Motor neuron (in vitro differentiated cells): Measurements from ENCODE around the gene LIPC. TPM values are rescaled to one million over a fixed set of nuclear protein-coding genes. Genes with fewer than 3 reads are reported as not detected.
A peak's percentile ranks its signal among the peaks of the same experiment; 100 is the strongest.

Source experiments
- ATAC-seq, 8 experiments: fragments of 200-7000 bp; cut with Tn5 transposase; replicated peaks in 6 of 8; 2 replicates each; pipeline ENCODE4 v1.8.0; 2021; ENCODE audit warnings: mild to moderate bottlenecking in 8 of 8, moderate library complexity in 8 of 8
- H3K27ac ChIP-seq, 2 donors: fragments of 250-450 bp; sonication (Bioruptor Pico); 2 replicates each; pipeline ENCODE4 v1.9.0; 2021; ENCODE audit warnings: antibody characterized with exemption in 2 of 2, mild to moderate bottlenecking in 2 of 2, moderate library complexity in 1 of 2
- H3K4me1 ChIP-seq, 2 donors: fragments of 250-450 bp; sonication (Bioruptor Pico); replicated peaks in 1 of 2; 2 replicates each; pipeline ENCODE4 v1.6.1; 2021; ENCODE audit warnings: antibody characterized with exemption in 2 of 2, mild to moderate bottlenecking in 2 of 2, moderate library complexity in 1 of 2
- H3K4me3 ChIP-seq, 5 donors: fragments of 250-450 bp; sonication (Bioruptor Pico); 2 replicates each; pipeline ENCODE4 v1.9.0; 2021; ENCODE audit warnings: antibody characterized with exemption in 5 of 5, mild to moderate bottlenecking in 5 of 5, moderate library complexity in 4 of 5
- WGBS, 10 experiments: fragments of 450-650 bp; shearing (Covaris generic); methylation state at CpG; one replicate each; pipeline ENCODE4 v1.0.0; 2022; 5-methylcytosine and 5-hydroxymethylcytosine counted together
- in situ Hi-C, 9 experiments: fragments of 400-800 bp; cut with MboI; loops; one replicate each; pipeline ENCODE4 v1.15.0; 2021; ENCODE audit warnings: low sequenced_read_pairs in 9 of 9, low pct_unique_long_range_greater_than_20kb in 2 of 9; ENCODE audit not compliant: unreplicated experiment in 9 of 9
- total RNA-seq, 8 experiments: library from RNA; unstranded; fragments of 300-600 nt; gene quantifications; 2 replicates each; pipeline versions ENCODE4 v1.2.3 to v1.2.4, GENCODE V29; 2022

Gene LIPC
- total RNA-seq, 8 experiments from 2014 or later = 0.14 to 5.0 (median 0.47) TPM; not detected in 5

DNA sequence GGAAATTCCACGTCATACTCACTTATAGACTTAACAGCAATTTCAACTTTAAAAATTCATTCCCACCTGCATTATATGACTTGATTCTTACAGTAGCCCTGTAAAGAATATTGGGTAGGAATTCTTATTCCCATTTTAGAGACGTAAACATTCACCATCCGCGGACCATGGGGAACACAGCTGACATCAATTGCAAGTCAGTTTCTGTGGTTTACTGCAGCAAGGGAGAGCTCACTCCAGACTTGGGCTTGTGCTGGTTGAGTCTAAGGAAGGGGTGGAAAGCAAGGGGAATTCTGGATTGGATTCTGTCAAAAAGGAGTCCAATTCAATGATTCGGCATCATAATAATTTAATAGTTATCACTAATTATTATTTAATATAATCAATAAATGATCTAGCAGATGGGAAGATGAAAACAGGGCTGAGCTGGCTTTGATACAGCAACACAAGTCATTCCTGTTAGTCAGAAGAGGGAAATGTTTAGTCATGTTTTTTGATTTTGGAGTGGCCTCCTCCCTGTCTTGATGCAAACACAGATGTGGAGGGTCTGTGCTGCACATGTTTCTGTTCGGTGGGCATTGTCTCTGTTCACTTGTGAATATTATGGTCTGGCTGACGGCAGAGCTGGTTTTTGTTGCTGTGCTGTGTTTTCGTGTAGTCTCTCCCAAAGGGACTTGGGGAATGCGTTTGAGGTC is 9.7 kb downstream of the LIPC start:
- Histone ChIP-seq H3K4me3 (no peak overlapping the region), H3K4me1 (peaks cover 3 to 5% of the 10 kb centered on the region in 2 donors), H3K27ac (no peak overlapping the region)
- in situ Hi-C loops = no loop called here
- peak in 3 of 8 experiments; percentile 52 to 65 (median 60) for ATAC-seq
- WGBS, 10 experiments = 11 to 100% (median 83%) methylated on average over 1 to 7 of the region's 9 CpGs; no CpG with 5 or more reads in 1 of the 10 experiments

DNA sequence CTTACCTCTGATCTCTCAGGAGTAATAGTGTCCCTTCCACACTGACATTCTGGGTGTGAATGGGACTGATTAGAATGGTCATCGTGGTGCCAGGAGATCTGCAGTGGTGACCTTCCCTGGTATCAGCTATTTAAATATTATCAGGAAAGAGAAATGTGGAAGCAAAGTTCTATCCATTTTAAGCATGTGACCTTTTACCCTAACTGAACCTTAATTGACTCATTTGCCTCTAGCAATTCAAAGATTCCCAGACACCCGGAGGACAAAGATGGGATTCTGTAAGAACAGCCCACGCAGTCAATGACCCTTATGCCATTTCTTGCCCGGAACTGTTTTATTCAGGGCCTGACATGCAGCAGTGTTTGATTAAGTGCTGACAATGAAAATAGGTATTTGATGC is 10.3 kb downstream of the LIPC start:
- H3K4me3 ChIP-seq = no peak overlapping the region
- no peak overlapping the region for H3K27ac ChIP-seq
- H3K4me1 ChIP-seq = peaks cover 3 to 5% of the 10 kb centered on the region in 2 donors
- 0 to 74% (median 36%) methylated on average over 1 to 4 of the region's 4 CpGs; no CpG with 5 or more reads in 2 of the 10 experiments for WGBS, 10 experiments
- ATAC-seq = peak in 2 of 8 experiments; percentile 3 to 11
- in situ Hi-C loops = no loop called here

GRCh38 chr15:58443308-58443707 is 11.5 kb downstream of the LIPC start:
- in situ Hi-C loops = no loop called here
- Histone ChIP-seq H3K4me3 (no peak overlapping the region), H3K4me1 (peaks cover 3 to 5% of the 10 kb centered on the region in 2 donors), H3K27ac (no peak overlapping the region)
- no peak for ATAC-seq
- 80 to 100% (median 90%) methylated on average over 1 to 2 of the region's 4 CpGs; no CpG with 5 or more reads in 6 of the 10 experiments for WGBS, 10 experiments

DNA sequence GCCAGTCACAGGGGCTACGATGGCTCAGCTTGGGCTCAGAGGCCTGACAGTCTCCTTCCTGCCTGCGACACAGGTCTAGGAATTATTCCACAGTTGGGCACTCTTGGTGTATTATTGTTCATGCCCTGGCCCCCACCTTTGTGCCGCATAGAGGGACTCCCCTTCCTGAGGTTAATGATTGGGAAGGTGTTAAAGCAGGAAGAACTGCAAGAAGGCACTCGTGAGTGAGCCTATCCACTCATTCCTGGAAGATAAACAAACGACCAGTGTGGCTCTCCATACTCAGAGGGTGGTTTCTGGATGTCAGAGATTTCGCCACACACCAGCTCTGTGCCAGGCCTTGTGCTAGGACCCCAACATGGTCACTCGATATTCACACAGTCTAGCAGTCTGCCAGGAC is 12.3 kb downstream of the LIPC start:
- no peak for ATAC-seq
- in situ Hi-C loops = no loop called here
- Histone ChIP-seq H3K4me3 (no peak overlapping the region), H3K4me1 (peaks cover 3 to 5% of the 10 kb centered on the region in 2 donors), H3K27ac (no peak overlapping the region)
- 40 to 100% (median 78%) methylated on average over 1 to 4 of the region's 7 CpGs; no CpG with 5 or more reads in 4 of the 10 experiments for WGBS, 10 experiments

DNA sequence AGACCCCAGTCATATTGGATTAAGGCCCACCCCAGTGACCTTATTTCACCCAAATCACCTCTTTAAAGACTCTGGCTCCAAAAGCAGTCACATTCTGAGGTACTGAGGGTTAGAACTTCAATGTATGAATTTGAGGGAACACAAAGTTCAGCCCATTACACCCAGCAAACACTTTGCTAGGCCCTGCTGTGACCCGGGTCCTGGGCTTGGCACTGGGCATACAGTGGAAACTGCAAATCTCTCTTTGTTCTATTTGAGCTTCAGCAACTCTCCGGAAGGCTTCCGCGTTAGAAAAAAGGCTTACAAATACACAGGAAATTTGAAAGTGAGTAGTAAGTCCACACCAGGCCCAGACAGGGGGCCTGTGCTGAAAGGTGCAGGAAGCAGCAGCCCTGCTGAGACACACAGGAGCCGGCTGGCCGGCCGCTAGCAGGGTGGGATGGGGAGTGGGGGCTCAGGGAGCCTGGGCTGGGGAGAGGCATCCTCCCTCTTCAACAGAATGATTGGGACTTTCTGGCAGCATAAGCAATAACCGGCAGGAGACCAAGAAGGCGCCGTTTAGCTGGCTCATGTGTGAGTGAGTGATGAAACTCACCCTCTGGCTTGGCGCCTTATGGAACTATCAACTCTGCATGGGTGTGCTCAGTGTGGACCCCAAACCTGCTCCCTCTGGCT is 13.0 kb downstream of the LIPC start:
- Histone ChIP-seq H3K4me3 (no peak overlapping the region), H3K4me1 (peaks cover 3 to 5% of the 10 kb centered on the region in 2 donors), H3K27ac (no peak overlapping the region)
- in situ Hi-C loops = no loop called here
- peak in 2 of 8 experiments; percentile 7 to 24 for ATAC-seq
- 60 to 100% (median 100%) methylated on average over 1 to 7 of the region's 11 CpGs; no CpG with 5 or more reads in 5 of the 10 experiments for WGBS, 10 experiments

DNA sequence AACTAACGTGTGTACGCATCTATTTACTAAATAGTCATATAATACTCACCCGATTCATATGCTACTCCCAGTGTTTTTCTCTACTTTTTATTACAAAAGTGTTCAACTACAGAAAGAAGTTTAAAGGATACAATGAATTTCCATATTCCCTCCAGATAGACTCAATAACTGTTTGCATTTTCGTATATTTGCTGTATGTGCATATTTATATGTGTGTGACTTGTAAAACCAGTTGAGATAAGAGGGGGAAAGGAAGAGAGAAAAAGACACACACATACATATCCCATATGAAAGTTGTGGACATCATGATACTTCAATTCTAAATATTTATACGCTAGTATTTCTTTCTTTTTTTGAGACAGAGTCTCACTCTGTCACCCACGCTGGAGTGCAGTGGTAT is 14.1 kb downstream of the LIPC start:
- H3K4me3 ChIP-seq = no peak overlapping the region
- WGBS, 10 experiments = 25 to 94% (median 75%) methylated on average over 1 to 6 of the region's 6 CpGs; no CpG with 5 or more reads in 1 of the 10 experiments
- peaks cover 3 to 5% of the 10 kb centered on the region in 2 donors for H3K4me1 ChIP-seq
- peak in 2 of 8 experiments; percentile 4 to 69 for ATAC-seq
- no peak overlapping the region for H3K27ac ChIP-seq
- in situ Hi-C loops = no loop called here

- ATAC-seq = no peak
- H3K4me1 ChIP-seq = peaks cover 3 to 5% of the 10 kb centered on the region in 2 donors
- H3K27ac ChIP-seq = no peak overlapping the region
- in situ Hi-C loops = no loop called here
- 50 to 100% (median 85%) methylated on average over 1 to 5 of the region's 5 CpGs; no CpG with 5 or more reads in 4 of the 10 experiments for WGBS, 10 experiments
- no peak overlapping the region for H3K4me3 ChIP-seq
Observed at GRCh38 chr15:58446521-58446920, 14.7 kb downstream of the LIPC start.

DNA sequence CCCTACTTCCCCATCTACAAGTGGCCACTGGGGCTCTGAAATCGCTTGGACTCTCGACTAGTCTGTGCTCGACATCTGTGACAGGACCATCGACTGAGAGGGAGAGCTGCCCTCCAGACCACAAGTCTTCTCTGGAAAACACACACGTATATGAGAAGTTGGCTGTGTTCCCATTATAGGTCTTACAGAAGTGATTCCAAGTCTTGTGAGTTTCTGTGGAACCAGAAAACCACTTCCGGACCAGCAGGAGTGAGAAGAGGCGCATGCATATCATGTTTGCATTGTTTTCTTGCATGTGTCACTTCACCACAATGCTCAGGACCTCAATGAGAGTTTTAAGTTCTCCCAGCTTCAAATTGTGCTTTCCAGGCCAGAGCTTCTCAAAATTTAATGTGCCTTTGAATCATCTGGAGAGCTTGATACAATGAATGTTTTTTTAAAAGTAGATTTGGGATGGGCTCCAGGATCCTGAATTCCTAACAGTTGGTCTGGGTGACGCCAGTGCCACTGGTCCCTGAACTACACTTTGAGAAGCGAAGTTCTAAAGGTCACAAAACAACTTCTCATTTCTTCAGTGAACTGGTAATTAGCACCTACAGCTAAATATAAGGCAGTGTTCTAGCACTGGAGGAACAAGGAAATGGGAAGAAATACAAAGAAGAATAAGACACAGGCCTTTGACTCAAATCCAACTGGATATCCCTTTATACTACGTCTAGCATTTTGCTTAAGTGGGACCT is 15.7 kb downstream of the LIPC start:
- H3K4me3 ChIP-seq = no peak overlapping the region
- in situ Hi-C loops = no loop called here
- no peak overlapping the region for H3K27ac ChIP-seq
- ATAC-seq = no peak
- 36 to 100% (median 92%) methylated on average over 1 to 10 of the region's 10 CpGs for WGBS, 10 experiments
- no peaks in the 10 kb centered on the region for H3K4me1 ChIP-seq

DNA sequence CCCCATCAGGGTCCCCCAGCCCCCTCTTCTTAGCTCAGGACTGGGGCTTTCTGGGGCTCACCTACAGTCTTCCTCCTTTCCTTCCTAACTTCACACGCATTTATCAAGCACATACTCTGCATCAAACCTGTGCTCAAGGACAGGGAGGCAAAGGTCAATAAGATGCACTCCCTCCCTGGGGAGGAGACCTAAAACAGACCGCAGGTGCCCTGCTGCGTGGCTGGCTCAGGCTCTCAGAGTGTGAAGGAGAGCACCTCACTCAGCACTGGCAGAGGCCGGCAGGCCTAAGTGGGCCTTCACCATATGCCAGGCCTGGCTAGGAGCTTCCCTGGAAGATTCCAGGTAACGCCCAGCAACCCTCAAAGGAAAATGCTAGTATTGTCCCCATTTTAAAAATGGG is 16.5 kb downstream of the LIPC start:
- in situ Hi-C loops = no loop called here
- Histone ChIP-seq H3K4me1 (no peaks in the 10 kb centered on the region), H3K4me3 (no peak overlapping the region), H3K27ac (no peak overlapping the region)
- ATAC-seq = no peak
- WGBS, 10 experiments = 80 to 100% (median 93%) methylated on average over 1 to 4 of the region's 5 CpGs; no CpG with 5 or more reads in 3 of the 10 experiments

GRCh38 chr15:58448906-58449305 is 17.1 kb downstream of the LIPC start:
- ATAC-seq = no peak
- no peak overlapping the region for H3K27ac ChIP-seq
- H3K4me1 ChIP-seq = no peaks in the 10 kb centered on the region
- no peak overlapping the region for H3K4me3 ChIP-seq
- 58 to 100% (median 87%) methylated on average over 1 to 6 of the region's 10 CpGs; no CpG with 5 or more reads in 3 of the 10 experiments for WGBS, 10 experiments
- in situ Hi-C loops = no loop called here

DNA sequence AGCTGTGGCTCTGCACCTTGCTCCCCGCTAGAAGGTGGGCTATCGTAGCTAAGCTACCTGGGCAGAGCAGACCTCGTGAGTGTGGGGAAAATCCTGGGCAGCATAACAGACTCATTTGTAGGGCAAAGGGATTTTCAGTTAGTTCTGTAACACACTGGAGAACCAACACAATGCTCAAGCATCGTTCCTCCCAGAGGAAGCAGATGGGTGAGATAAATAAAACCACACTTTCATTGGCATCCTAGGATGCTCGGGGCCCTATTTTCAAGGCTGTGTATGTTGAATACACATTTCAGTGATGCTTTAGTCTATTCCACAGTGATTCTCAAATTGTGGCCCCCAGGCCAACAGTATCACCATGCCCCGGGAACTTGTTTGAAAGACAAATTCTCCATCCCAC is 20.0 kb downstream of the LIPC start:
- WGBS, 10 experiments = 20 to 100% (median 85%) methylated on average over 1 to 5 of the region's 6 CpGs; no CpG with 5 or more reads in 2 of the 10 experiments
- peaks cover 0 to 9% of the 10 kb centered on the region in 2 donors for H3K4me1 ChIP-seq
- ATAC-seq = no peak

DNA sequence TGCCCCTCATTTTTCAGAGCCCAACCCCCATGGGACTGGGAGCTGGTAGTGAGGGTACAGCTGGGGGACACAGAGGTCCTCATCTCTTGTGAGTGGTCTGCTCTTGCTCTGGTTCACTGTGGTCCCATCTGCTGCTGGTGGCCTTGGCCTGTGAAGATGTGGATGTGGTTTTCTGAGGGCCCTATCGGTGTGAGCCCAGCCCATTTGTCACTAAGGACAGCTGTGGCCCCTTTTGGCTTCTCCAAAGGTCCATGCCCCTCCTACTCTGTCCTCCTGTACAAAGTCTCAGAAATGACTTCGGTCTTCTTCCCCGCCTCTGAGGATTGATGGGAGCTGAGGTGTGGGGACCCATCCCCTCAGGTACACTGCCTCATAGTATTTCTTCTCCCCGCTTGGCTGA is 21.0 kb downstream of the LIPC start:
- no peak for ATAC-seq
- Histone ChIP-seq H3K4me1 (peaks cover 0 to 9% of the 10 kb centered on the region in 2 donors), H3K27ac (no peak overlapping the region), H3K4me3 (no peak overlapping the region)
- 74 to 100% (median 87%) methylated on average over 1 to 3 of the region's 4 CpGs; no CpG with 5 or more reads in 6 of the 10 experiments for WGBS, 10 experiments
- in situ Hi-C loops = no loop called here

More for the DNA sequence above, 20.0 kb downstream of the LIPC start:
- in situ Hi-C loops = no loop called here
- H3K27ac ChIP-seq = no peak overlapping the region
- no peak overlapping the region for H3K4me3 ChIP-seq
